Astrocyte of the cerebellum (primary cell): Measurements from ENCODE around the gene TLCD5.

Experiments used
- DNase-seq: peaks from one replicate; pipeline ENCODE4 v3.0.0-alpha.2; 2011; ENCODE audit warnings: low read depth
- H3K4me3 ChIP-seq: 2 replicates; pipeline ENCODE4 v1.5.1; 2011; ENCODE audit warnings: mild to moderate bottlenecking, low read depth, low read length, moderate library complexity
- in situ Hi-C: cut with HindIII; loops from 2 replicates; pipeline ENCODE4 v1.10.0; 2017; ENCODE audit warnings: low sequenced_read_pairs
- TF ChIP-seq, protein P1 (sequence below): IDR thresholded peaks from 2 replicates; pipeline ENCODE4 v1.5.1; 2012; ENCODE audit warnings: low read length, low read depth, moderate library complexity, mild to moderate bottlenecking; ENCODE audit errors: missing control alignments

The TLCD5 gene

DNA sequence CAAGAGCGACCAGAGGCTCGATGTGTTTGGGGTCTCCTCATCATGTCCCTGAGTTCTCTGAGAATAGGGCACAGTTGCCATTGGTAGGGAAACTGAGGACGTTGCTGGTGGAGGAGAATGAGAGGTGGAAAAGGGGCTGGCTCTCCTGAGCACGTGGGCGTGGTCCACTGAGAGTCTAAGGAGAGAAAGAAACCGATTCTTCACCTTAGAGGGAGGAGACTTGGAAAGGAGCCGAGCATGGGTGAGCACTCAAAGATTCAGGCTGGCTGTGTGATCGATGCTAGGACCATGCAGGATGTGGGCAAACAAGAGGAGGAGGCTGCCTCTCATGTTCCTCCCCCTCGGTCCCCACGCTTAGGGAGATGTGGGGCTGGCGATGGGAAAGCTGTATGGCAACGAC is 19.8 kb upstream of the TLCD5 start:
- in situ Hi-C loops: no loop called here
- no peak for DNase-seq
- H3K4me3 ChIP-seq: no peak overlapping the region
- TF ChIP-seq, protein P1, sequence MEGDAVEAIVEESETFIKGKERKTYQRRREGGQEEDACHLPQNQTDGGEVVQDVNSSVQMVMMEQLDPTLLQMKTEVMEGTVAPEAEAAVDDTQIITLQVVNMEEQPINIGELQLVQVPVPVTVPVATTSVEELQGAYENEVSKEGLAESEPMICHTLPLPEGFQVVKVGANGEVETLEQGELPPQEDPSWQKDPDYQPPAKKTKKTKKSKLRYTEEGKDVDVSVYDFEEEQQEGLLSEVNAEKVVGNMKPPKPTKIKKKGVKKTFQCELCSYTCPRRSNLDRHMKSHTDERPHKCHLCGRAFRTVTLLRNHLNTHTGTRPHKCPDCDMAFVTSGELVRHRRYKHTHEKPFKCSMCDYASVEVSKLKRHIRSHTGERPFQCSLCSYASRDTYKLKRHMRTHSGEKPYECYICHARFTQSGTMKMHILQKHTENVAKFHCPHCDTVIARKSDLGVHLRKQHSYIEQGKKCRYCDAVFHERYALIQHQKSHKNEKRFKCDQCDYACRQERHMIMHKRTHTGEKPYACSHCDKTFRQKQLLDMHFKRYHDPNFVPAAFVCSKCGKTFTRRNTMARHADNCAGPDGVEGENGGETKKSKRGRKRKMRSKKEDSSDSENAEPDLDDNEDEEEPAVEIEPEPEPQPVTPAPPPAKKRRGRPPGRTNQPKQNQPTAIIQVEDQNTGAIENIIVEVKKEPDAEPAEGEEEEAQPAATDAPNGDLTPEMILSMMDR: no peak

DNA sequence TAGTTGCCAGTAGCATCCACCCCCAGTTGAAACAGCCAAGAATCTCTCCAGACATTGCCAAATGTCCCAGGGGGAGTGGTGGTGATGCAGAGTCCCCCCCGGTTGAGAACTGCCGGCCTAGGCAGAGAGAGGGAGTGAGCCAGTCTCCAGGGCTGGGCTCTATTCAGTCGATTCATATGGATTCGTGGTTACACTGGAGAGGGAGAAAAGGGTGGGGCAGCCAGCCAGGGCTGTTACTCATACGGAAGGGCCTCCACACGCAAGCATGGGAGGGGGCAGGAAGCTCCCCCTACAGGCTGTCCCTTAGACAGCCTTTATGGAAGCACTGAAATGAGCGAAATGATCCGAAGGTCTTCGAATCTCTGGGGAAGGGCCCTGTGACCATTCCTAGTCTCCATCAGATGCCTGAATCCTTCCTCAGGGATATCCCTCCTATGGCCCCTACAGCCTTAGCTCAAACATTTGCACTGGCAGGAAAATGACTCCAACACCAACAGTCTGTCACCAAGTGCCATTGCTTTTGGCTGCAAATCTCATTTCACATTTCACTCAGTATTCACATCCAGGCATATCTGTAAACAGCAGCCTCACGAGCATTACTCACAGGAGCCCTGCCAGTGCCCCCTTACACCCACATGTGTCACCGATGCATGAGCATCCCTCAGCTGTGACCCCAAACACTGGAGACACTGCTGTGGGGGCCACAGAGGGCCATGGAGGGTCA is 18.4 kb upstream of the TLCD5 start:
- TF ChIP-seq, protein P1: peak; percentile 71
- peak; percentile 59 for DNase-seq
- in situ Hi-C loops: no loop called here
- H3K4me3 ChIP-seq: no peak overlapping the region

DNA sequence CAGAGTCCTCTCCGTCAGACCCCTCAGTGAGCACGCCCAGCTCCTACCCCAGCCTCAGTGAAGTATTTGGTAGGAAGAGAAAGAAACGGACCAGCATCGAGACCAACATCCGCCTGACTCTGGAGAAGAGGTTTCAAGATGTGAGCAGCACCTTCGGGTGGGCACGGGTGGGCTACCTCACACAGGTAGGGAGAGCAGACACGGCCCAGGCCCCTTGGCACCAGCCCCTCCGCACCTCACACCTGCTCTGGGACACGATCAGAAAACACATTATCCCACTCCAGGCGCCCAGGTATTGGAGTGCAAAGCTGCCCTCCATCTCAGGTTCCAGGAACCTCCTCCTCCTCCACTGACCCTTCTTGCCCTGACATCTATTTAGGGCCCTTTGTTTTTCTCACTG is 17.6 kb upstream of the TLCD5 start:
- H3K4me3 ChIP-seq: no peak overlapping the region
- in situ Hi-C loops: no loop called here
- TF ChIP-seq, protein P1: no peak
- no peak for DNase-seq

DNA sequence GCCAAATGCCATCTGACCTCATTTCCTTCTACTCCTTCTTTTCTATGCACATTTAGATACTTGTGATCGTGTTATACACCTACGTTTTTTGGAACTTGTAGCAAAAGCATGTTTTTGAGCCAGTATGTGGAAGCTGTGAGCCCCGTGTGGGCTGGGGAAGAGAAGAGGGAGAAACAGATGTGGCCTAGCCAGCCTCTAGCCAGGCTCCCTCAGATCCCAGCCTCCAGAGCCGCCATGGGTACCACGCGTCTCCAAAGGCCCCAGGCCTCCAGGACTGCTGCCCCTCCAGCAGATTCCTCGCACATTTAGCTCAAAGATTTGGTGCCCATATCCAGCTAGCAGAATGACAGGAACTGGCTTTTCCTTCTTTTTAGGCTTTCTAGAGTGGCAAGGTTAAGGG is 17.0 kb upstream of the TLCD5 start:
- in situ Hi-C loops: no loop called here
- no peak overlapping the region for H3K4me3 ChIP-seq
- TF ChIP-seq, protein P1: no peak
- no peak for DNase-seq

DNA sequence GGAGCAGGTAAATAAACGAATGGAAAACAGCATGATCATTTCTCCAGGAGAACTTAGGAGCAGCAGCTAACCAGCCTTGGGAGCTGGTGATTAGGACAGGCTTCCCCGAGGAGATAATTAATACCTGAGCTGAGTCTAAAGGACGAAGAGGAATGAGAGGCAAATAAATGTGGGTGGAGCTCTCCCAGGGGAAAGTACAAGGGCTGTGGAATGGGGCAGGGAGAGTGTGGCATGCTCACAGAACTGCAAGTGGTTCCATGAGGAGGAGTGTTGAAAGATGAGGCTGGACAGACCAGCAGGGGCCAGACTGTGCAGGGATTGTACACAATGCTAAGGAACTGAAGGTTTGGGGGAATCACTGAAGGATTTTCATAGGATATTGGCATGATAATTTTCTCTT is 14.2 kb upstream of the TLCD5 start:
- H3K4me3 ChIP-seq: no peak overlapping the region
- in situ Hi-C loops: no loop called here
- DNase-seq: no peak
- TF ChIP-seq, protein P1: no peak

DNA sequence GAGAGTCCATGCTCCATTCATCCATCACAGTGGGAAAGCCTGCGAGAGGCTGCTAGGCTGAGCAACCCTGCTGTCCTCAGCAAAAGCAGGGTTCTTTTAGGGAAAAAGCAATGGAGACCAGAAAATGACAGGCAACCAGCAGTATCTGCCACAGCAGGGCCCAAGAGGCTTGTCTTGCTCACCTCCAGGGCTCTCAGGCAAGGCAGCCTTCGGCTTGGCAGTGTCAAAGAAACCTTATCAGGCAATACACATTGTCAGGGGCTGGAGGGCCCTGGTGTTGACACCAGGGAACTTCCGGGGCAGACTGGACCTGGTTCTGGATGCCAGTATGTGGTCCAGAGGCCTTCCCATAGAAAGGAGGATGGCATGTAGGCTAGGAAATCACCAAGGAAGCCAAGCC is 10.2 kb upstream of the TLCD5 start:
- TF ChIP-seq, protein P1: no peak
- in situ Hi-C loops: no loop called here
- DNase-seq: no peak

More for the DNA sequence above, 10.2 kb upstream of the TLCD5 start:
- H3K4me3 ChIP-seq: no peak overlapping the region
